Right ventricle myocardium superior (tissue), 1 donor: ENCODE data around the gene ALS2. TPM values are rescaled to one million over a fixed set of nuclear protein-coding genes. Genes with fewer than 3 reads are reported as not detected.
"Not testable (repeated sequence)": the region's sequence is repeated elsewhere in the genome, so short reads cannot be mapped to it uniquely, and the experiment has no call there.

ENCODE experiments used
- ATAC-seq: fragments of 200-7000 bp; cut with Tn5 transposase; one replicate; pipeline ENCODE4 v1.9.1; 2020; ENCODE audit warnings: mild to moderate bottlenecking; ENCODE audit not compliant: poor library complexity
- DNase-seq: peaks from one replicate; pipeline ENCODE4 v3.0.0-alpha.2; 2020
- intact Hi-C: fragments of 100-400 bp; cut with DNase I; formaldehyde crosslinking; loops from one replicate; pipeline ENCODE4 v1.11.2; 2022
- long read RNA-seq: library from polyadenylated mRNA; unstranded; transcript quantifications from one replicate; pipeline ENCODE4 v2.0.0, GENCODE V29; 2021
- total RNA-seq: library from RNA; stranded (reverse); fragmentation: NEBNext Ultra II Directional; extraction: Animal tissue kit (Norgen Biotek cat#: 25700); gene quantifications from one replicate; pipeline ENCODE4 v1.2.1, GENCODE V29; 2021
- donor health status: DM: no; HTN: yes; CAD: no; lungs with severe emphysema.

Gene ALS2
- 29.5 TPM for total RNA-seq
- long read RNA-seq, full-length matches to known transcripts = 15 of 27 reads
- long read RNA-seq, partial matches to known transcripts = 6 of 27 reads
- long read RNA-seq, other reads (novel, unspliced or antisense) = 6 of 27 reads

GRCh38 chr2:201780674-201781493, at the start of gene ALS2:
ALS2 (minus strand) TSS chr2:201780933; CDS start chr2:201768885, 12,048 bp downstream.
- peak; percentile 97 for ATAC-seq
- peak; percentile 98 for DNase-seq
- intact Hi-C loops = no loop called here

- intact Hi-C loops = no loop called here
- no peak for DNase-seq
- no peak for ATAC-seq
Observed at GRCh38 chr2:201828220-201828619, 47.5 kb upstream of the ALS2 start.

GRCh38 chr2:201827621-201828020, 46.9 kb upstream of the ALS2 start:
- no peak for ATAC-seq
- no peak for DNase-seq
- intact Hi-C loops = no loop called here

- ATAC-seq = no peak
- intact Hi-C loops = no loop called here
- DNase-seq = no peak
Observed at GRCh38 chr2:201824212-201824611, 43.5 kb upstream of the ALS2 start.

GRCh38 chr2:201821080-201821479, 40.3 kb upstream of the ALS2 start:
- DNase-seq (no peak), ATAC-seq (no peak)
- intact Hi-C loops = no loop called here

GRCh38 chr2:201820383-201821007, 39.8 kb upstream of the ALS2 start:
- no peak for DNase-seq
- intact Hi-C loops = no loop called here
- ATAC-seq = no peak

- ATAC-seq = no peak
- intact Hi-C loops = no loop called here
- DNase-seq = no peak
Observed at GRCh38 chr2:201816657-201817575, 36.2 kb upstream of the ALS2 start.

- intact Hi-C loops = no loop called here
- DNase-seq (no peak), ATAC-seq (no peak)
Observed at GRCh38 chr2:201813996-201814760, 33.4 kb upstream of the ALS2 start.

- intact Hi-C loops, DNase-seq, ATAC-seq: not testable (repeated sequence)
Observed at GRCh38 chr2:201810604-201811003, 29.9 kb upstream of the ALS2 start.

GRCh38 chr2:201809633-201810032, 28.9 kb upstream of the ALS2 start:
- intact Hi-C loops = no loop called here
- ATAC-seq = no peak
- no peak for DNase-seq

- ATAC-seq = no peak
- DNase-seq = no peak
- intact Hi-C loops = no loop called here
Observed at GRCh38 chr2:201808027-201808426, 27.3 kb upstream of the ALS2 start.

- DNase-seq = peak; percentile 63
- ATAC-seq = peak; percentile 94
- intact Hi-C loops = no loop called here
Observed at GRCh38 chr2:201807452-201807999, 26.8 kb upstream of the ALS2 start.

GRCh38 chr2:201806442-201807170, 25.9 kb upstream of the ALS2 start, which contains the start of gene CDK15:
CDK15 (plus strand) TSS chr2:201806537; CDS start chr2:201806665, 128 bp downstream.
- intact Hi-C loops = no loop called here
- no peak for DNase-seq
- peak; percentile 74 for ATAC-seq

GRCh38 chr2:201798914-201799285, 18.2 kb upstream of the ALS2 start:
- not testable (repeated sequence) for DNase-seq, ATAC-seq
- intact Hi-C loops = loop anchor here (10.0 kb wide), 1 partner anchor 256 kb away; no protein-coding TSS in a partner anchor

- intact Hi-C loops = loop anchor here (10.0 kb wide), 1 partner anchor 256 kb away; no protein-coding TSS in a partner anchor
- DNase-seq (no peak), ATAC-seq (no peak)
Observed at GRCh38 chr2:201798252-201798913, 17.6 kb upstream of the ALS2 start.

- intact Hi-C loops = loop anchor here (10.0 kb wide), 1 partner anchor 257 kb away; no protein-coding TSS in a partner anchor
- ATAC-seq (no peak), DNase-seq (no peak)
Observed at GRCh38 chr2:201797175-201797840, 16.6 kb upstream of the ALS2 start.
